ENCODE results near the gene KIF3C.
"Not testable (repeated sequence)": the region's sequence is repeated elsewhere in the genome, so short reads cannot be mapped to it uniquely, and the experiment has no call there.

DNA sequence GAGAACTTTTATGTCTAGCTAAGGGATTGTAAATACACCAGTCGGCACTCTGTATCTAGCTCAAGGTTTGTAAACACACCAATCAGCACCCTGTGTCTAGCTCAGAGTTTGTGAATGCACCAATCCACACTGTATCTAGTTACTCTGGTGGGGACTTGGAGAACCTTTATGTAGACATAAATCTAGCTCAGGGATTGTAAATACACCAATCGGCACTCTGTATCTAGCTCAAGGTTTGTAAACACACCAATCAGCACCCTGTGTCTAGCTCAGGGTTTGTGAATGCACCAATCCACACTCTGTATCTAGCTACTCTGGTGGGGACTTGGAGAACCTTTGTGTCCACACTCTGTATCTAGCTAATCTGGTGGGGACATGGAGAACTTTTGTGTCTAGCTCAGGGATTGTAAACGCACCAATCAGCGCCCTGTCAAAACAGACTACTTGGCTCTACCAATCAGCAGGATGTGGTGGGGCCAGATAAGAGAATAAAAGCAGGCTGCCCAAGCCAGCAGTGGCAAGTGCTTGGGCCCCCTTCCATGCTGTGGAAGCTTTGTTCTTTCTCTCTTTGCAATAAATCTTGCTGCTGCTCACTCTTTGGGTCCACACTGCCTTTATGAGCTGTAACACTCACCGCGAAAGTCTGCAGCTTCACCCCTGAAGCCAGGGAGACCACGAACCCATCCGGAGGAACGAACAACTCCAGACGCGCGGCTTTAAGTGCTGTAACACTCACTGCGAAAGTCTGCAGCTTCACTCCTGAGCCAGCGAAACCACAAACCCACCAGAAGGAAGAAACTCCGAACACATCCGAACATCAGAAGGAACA lies 66.1 kb downstream of the KIF3C start:
- TF ChIP-seq, protein P1, sequence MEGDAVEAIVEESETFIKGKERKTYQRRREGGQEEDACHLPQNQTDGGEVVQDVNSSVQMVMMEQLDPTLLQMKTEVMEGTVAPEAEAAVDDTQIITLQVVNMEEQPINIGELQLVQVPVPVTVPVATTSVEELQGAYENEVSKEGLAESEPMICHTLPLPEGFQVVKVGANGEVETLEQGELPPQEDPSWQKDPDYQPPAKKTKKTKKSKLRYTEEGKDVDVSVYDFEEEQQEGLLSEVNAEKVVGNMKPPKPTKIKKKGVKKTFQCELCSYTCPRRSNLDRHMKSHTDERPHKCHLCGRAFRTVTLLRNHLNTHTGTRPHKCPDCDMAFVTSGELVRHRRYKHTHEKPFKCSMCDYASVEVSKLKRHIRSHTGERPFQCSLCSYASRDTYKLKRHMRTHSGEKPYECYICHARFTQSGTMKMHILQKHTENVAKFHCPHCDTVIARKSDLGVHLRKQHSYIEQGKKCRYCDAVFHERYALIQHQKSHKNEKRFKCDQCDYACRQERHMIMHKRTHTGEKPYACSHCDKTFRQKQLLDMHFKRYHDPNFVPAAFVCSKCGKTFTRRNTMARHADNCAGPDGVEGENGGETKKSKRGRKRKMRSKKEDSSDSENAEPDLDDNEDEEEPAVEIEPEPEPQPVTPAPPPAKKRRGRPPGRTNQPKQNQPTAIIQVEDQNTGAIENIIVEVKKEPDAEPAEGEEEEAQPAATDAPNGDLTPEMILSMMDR (IDR thresholded peaks at IDR 0.05) = not testable (repeated sequence)
- TF ChIP-seq POLR2AphosphoS5, POLR2A, EP300 (IDR thresholded peaks at IDR 0.05): not testable (repeated sequence)
